GM12873 (cell line): ENCODE results near the gene GRM5.
A peak's percentile ranks its signal among the peaks of the same experiment; 100 is the strongest.

Source experiments
- CTCF ChIP-seq: IDR thresholded peaks from 2 replicates; pipeline ENCODE4 v1.5.1; 2012; ENCODE audit warnings: low read depth, mild to moderate bottlenecking, moderate library complexity, low read length, control low read depth; ENCODE audit not compliant: insufficient read depth; ENCODE audit errors: missing control alignments

The GRM5 gene

GRCh38 chr11:88489030-88489429, 576.8 kb downstream of the GRM5 start:
- no peak for TF ChIP-seq CTCF

- no peak for TF ChIP-seq CTCF
Observed at GRCh38 chr11:88487646-88488045, 578.1 kb downstream of the GRM5 start.

GRCh38 chr11:88484873-88485621, 580.7 kb downstream of the GRM5 start:
- TF ChIP-seq CTCF = peak; percentile 89

- TF ChIP-seq CTCF = no peak
Observed at GRCh38 chr11:88482871-88483301, 582.9 kb downstream of the GRM5 start.

GRCh38 chr11:88480223-88480622, 585.6 kb downstream of the GRM5 start:
- no peak for TF ChIP-seq CTCF

- no peak for TF ChIP-seq CTCF
Observed at GRCh38 chr11:88478136-88478815, 587.5 kb downstream of the GRM5 start.

- TF ChIP-seq CTCF = no peak
Observed at GRCh38 chr11:88475991-88476418, 589.8 kb downstream of the GRM5 start.
